Activated T-helper 1 cell treated with anti-CD3 and anti-CD28 coated beads, Interleukin-12 subunit alpha, Interleukin-12 subunit beta, Interleukin-2, Interleukin-4 antibody, amounts not matched to agents 30 ng/mL and 10 ng/mL and 1 ng/mL, durations not matched to agents 14 hours and 24 hours and 36 hours (primary cell): ENCODE results near the gene SLAMF7. TPM values are rescaled to one million over a fixed set of nuclear protein-coding genes. Genes with fewer than 3 reads are reported as not detected.
"Not testable (repeated sequence)": the region's sequence is repeated elsewhere in the genome, so short reads cannot be mapped to it uniquely, and the experiment has no call there.

ENCODE experiments used
- DNase-seq: peaks from one replicate; pipeline ENCODE4 v3.0.0; 2021; ENCODE audit warnings: low spot score
- H3K27ac Mint-ChIP-seq: one replicate; pipeline ENCODE4 v1.8.0; 2021; ENCODE audit warnings: mild to moderate bottlenecking, mixed read lengths
- H3K27me3 Mint-ChIP-seq: one replicate; pipeline ENCODE4 v1.8.0; 2022; ENCODE audit warnings: mild to moderate bottlenecking, moderate library complexity, mixed read lengths; ENCODE audit not compliant: insufficient read depth
- H3K36me3 Mint-ChIP-seq: one replicate; pipeline ENCODE4 v1.8.0; 2021; ENCODE audit warnings: low read depth, mixed read lengths
- H3K4me1 Mint-ChIP-seq: one replicate; pipeline ENCODE4 v1.8.0; 2021; ENCODE audit warnings: low read depth, mixed read lengths
- H3K4me3 Mint-ChIP-seq: one replicate; pipeline ENCODE4 v1.8.0; 2021; ENCODE audit warnings: mild to moderate bottlenecking, moderate library complexity, mixed read lengths
- H3K9me3 Mint-ChIP-seq: one replicate; pipeline ENCODE4 v1.8.0; 2021; ENCODE audit warnings: mixed read lengths
- intact Hi-C: fragments of 100-400 bp; cut with micrococcal nuclease; formaldehyde crosslinking; loops from one replicate; pipeline ENCODE4 v1.15.1; 2024
- total RNA-seq: library from RNA; stranded (reverse); gene quantifications from 2 replicates; pipeline ENCODE4 v1.2.3, GENCODE V29; 2022

SLAMF7 gene
- total RNA-seq, 1 donor from 2014 or later: 53.6 TPM

DNA sequence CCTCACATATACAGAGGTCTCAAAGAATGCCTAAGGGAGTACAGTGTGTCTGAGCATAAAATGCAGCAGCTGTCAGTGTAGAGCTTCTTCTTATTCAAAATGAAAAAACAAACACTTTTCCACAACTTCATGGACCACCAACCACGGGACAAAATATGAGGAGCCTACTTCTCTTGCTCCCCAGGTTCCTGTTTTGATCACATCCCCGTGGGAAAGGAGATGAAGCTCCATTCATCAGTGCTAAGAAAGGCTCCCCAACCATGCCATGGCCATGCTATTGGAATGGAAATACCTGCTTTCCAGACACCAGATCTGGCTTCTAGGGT, 27.8 kb upstream of the SLAMF7 start:
- intact Hi-C loops: loop anchor here (1.0 kb wide), 3 partner anchors 8 to 70 kb away; no protein-coding TSS in a partner anchor
- H3K27ac Mint-ChIP-seq: no peak overlapping the region
- peaks cover 7% of the 10 kb centered on the region for H3K36me3 Mint-ChIP-seq

DNA sequence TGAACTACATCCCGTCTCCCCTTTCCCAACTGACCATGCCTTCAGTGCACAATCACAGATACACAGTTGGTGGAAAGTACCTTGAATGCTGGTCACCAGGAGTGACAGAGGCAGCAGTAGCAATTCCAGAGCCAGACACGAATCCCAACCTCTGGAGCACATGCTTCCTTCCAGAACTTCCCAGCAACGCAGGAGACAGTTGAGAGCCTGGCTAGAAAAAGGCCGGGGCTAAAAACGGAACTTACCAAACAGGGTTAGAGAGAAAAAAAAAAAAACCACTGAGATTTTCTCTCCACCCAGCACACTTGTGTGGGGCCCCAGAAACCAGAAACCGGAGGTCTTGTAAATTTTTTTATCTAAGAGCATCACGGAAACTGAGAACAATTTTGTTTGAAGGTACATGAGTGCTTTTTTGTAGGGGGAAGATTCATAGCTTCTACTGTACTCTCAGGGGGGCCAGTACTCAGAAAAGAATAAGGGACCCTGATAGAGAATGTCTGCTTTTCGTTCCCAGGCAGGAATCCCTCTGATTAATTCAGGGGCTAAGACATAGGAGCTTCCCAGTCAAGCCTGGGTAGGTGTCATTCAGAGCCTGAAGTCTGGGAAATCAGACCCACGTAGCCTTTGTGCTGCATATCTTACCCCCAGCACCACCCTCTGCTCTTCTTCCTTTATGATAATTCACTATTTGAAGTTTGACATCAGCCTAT, 27.3 kb upstream of the SLAMF7 start, which contains the start of gene CD48:
CD48 (minus strand) TSS at position 221 of the 710 bp plus-strand sequence; CDS start at position 162, 59 bp downstream.
- peaks cover 2% of the 10 kb centered on the region for H3K36me3 Mint-ChIP-seq
- H3K9me3 Mint-ChIP-seq: no peaks in the 10 kb centered on the region
- H3K27ac Mint-ChIP-seq: no peak within 1 kb of the TSS
- H3K4me1 Mint-ChIP-seq: peaks cover 26% of the 10 kb centered on the region
- intact Hi-C loops: loop anchor here (1.0 kb wide), 5 partner anchors 8 to 70 kb away; no protein-coding TSS in a partner anchor
- H3K4me3 Mint-ChIP-seq: no peak within 1 kb of the TSS
- no peaks in the 10 kb centered on the region for H3K27me3 Mint-ChIP-seq
- peak; percentile 41 for DNase-seq

More for the DNA sequence above, 27.8 kb upstream of the SLAMF7 start:
- H3K27me3 Mint-ChIP-seq: no peaks in the 10 kb centered on the region
- DNase-seq: no peak
- no peaks in the 10 kb centered on the region for H3K9me3 Mint-ChIP-seq
- H3K4me3 Mint-ChIP-seq: no peak overlapping the region
- peaks cover 21% of the 10 kb centered on the region for H3K4me1 Mint-ChIP-seq

- DNase-seq: peak; percentile 46
- not testable (repeated sequence) for H3K27me3 Mint-ChIP-seq, H3K9me3 Mint-ChIP-seq, H3K36me3 Mint-ChIP-seq, H3K27ac Mint-ChIP-seq, H3K4me3 Mint-ChIP-seq
- H3K4me1 Mint-ChIP-seq: peaks cover 34% of the 10 kb centered on the region
- intact Hi-C loops: loop anchor here (1.0 kb wide), 2 partner anchors 31 to 56 kb away; no protein-coding TSS in a partner anchor
Measured at GRCh38 chr1:160712525-160713080, 26.4 kb upstream of the SLAMF7 start.

- DNase-seq: no peak
- peaks cover 2% of the 10 kb centered on the region for H3K36me3 Mint-ChIP-seq
- intact Hi-C loops: no loop called here
- H3K27me3 Mint-ChIP-seq: no peaks in the 10 kb centered on the region
- peaks cover 39% of the 10 kb centered on the region for H3K4me1 Mint-ChIP-seq
- no peak overlapping the region for H3K4me3 Mint-ChIP-seq
- no peaks in the 10 kb centered on the region for H3K9me3 Mint-ChIP-seq
- H3K27ac Mint-ChIP-seq: no peak overlapping the region
Measured at GRCh38 chr1:160713161-160713560, 25.9 kb upstream of the SLAMF7 start.

- H3K27me3 Mint-ChIP-seq, DNase-seq, intact Hi-C loops, H3K9me3 Mint-ChIP-seq, H3K36me3 Mint-ChIP-seq, H3K27ac Mint-ChIP-seq, H3K4me3 Mint-ChIP-seq: not testable (repeated sequence)
- H3K4me1 Mint-ChIP-seq: peaks cover 39% of the 10 kb centered on the region
Measured at GRCh38 chr1:160714034-160714648, 24.9 kb upstream of the SLAMF7 start.

GRCh38 chr1:160716013-160716412, 23.0 kb upstream of the SLAMF7 start:
- intact Hi-C loops: no loop called here
- no peak overlapping the region for H3K4me3 Mint-ChIP-seq
- peaks cover 2% of the 10 kb centered on the region for H3K36me3 Mint-ChIP-seq
- H3K27me3 Mint-ChIP-seq: no peaks in the 10 kb centered on the region
- no peak overlapping the region for H3K27ac Mint-ChIP-seq
- H3K9me3 Mint-ChIP-seq: no peaks in the 10 kb centered on the region
- peaks cover 45% of the 10 kb centered on the region for H3K4me1 Mint-ChIP-seq
- DNase-seq: no peak

DNA sequence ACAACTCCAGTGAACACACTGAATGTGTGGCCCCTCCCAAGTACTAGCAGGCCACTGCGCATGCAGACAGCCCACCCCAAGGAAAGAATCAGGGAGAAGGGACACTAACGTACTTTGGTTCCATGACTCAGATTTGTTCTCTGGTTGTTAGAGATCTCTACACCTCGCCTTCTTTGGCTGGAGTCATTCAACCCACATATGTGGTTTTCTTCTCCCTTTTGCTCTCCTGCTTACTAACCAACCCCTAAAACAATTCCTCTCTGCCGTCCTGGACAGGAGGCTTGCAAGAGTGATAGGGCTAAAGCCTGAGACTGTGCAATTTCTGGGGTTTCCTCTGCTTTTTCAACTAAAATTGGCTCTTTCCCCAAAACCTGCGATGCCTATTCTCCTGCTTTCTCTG, 21.7 kb upstream of the SLAMF7 start:
- H3K9me3 Mint-ChIP-seq: no peaks in the 10 kb centered on the region
- intact Hi-C loops: no loop called here
- no peak for DNase-seq
- H3K36me3 Mint-ChIP-seq: no peaks in the 10 kb centered on the region
- no peaks in the 10 kb centered on the region for H3K27me3 Mint-ChIP-seq
- no peak overlapping the region for H3K4me3 Mint-ChIP-seq
- H3K4me1 Mint-ChIP-seq: peaks cover 39% of the 10 kb centered on the region
- H3K27ac Mint-ChIP-seq: peak overlapping the region; percentile 38

- Mint-ChIP-seq H3K36me3 (no peaks in the 10 kb centered on the region), H3K4me3 (no peak overlapping the region), H3K4me1 (peaks cover 39% of the 10 kb centered on the region), H3K9me3 (no peaks in the 10 kb centered on the region), H3K27me3 (no peaks in the 10 kb centered on the region), H3K27ac (no peak overlapping the region)
- intact Hi-C loops: no loop called here
- DNase-seq: no peak
Measured at GRCh38 chr1:160718210-160718609, 20.8 kb upstream of the SLAMF7 start.

GRCh38 chr1:160720356-160721085, 18.5 kb upstream of the SLAMF7 start:
- Mint-ChIP-seq H3K27me3 (no peaks in the 10 kb centered on the region), H3K9me3 (no peaks in the 10 kb centered on the region), H3K4me1 (peaks cover 39% of the 10 kb centered on the region), H3K27ac (no peak overlapping the region), H3K36me3 (no peaks in the 10 kb centered on the region), H3K4me3 (no peak overlapping the region)
- DNase-seq: no peak
- intact Hi-C loops: no loop called here

GRCh38 chr1:160721473-160721872, 17.6 kb upstream of the SLAMF7 start:
- Mint-ChIP-seq H3K27ac (no peak overlapping the region), H3K4me1 (peaks cover 37% of the 10 kb centered on the region)
- intact Hi-C loops: no loop called here

GRCh38 chr1:160722726-160723125, 16.3 kb upstream of the SLAMF7 start:
- no peaks in the 10 kb centered on the region for H3K9me3 Mint-ChIP-seq
- intact Hi-C loops: no loop called here
- no peak for DNase-seq

More at GRCh38 chr1:160721473-160721872, 17.6 kb upstream of the SLAMF7 start:
- Mint-ChIP-seq H3K9me3 (no peaks in the 10 kb centered on the region), H3K27me3 (no peaks in the 10 kb centered on the region), H3K4me3 (no peak overlapping the region), H3K36me3 (no peaks in the 10 kb centered on the region)
- DNase-seq: no peak

GRCh38 chr1:160723332-160723731, 15.7 kb upstream of the SLAMF7 start:
- intact Hi-C loops: no loop called here
- H3K27me3 Mint-ChIP-seq: no peaks in the 10 kb centered on the region
- H3K4me1 Mint-ChIP-seq: peaks cover 21% of the 10 kb centered on the region
- H3K4me3 Mint-ChIP-seq: no peak overlapping the region
- DNase-seq: no peak
- no peaks in the 10 kb centered on the region for H3K9me3 Mint-ChIP-seq
- H3K36me3 Mint-ChIP-seq: no peaks in the 10 kb centered on the region
- H3K27ac Mint-ChIP-seq: no peak overlapping the region

More at GRCh38 chr1:160722726-160723125, 16.3 kb upstream of the SLAMF7 start:
- Mint-ChIP-seq H3K4me3 (no peak overlapping the region), H3K27ac (no peak overlapping the region), H3K36me3 (no peaks in the 10 kb centered on the region), H3K27me3 (no peaks in the 10 kb centered on the region), H3K4me1 (peaks cover 25% of the 10 kb centered on the region)
